Small intestine (tissue), 7 donors: ENCODE results near the gene DNAH8. TPM values are rescaled to one million over a fixed set of nuclear protein-coding genes. Genes with fewer than 3 reads are reported as not detected.
A peak's percentile ranks its signal among the peaks of the same experiment; 100 is the strongest.

ENCODE experiments used
- DNase-seq, 2 donors: peaks; one replicate each; pipeline versions ENCODE4 v3.0.0 to v3.0.0-alpha.2; 2013
- FAIRE-seq: peaks from 2 replicates; lab custom pipeline; 2012; peaks lifted over from hg19 to GRCh38; lab: Jason Lieb, UNC
- H3K27ac ChIP-seq, 3 donors: one replicate each; pipeline ENCODE4 v1.5.1; 2013; ENCODE audit warnings: low read length in 2 of 3, mild to moderate bottlenecking in 2 of 3, control low read depth in 1 of 3, inconsistent platforms in 1 of 3, low read depth in 1 of 3, moderate library complexity in 1 of 3
- H3K27me3 ChIP-seq, 3 donors: one replicate each; pipeline ENCODE4 v1.6.1; 2013; ENCODE audit warnings: low read length in 3 of 3, inconsistent platforms in 1 of 3; ENCODE audit not compliant: control insufficient read depth in 3 of 3, insufficient read depth in 3 of 3
- H3K36me3 ChIP-seq, 3 donors: one replicate each; pipeline ENCODE4 v1.6.1; 2013; ENCODE audit warnings: low read length in 3 of 3, inconsistent platforms in 1 of 3, low read depth in 1 of 3, mild to moderate bottlenecking in 1 of 3, moderate library complexity in 1 of 3; ENCODE audit not compliant: control insufficient read depth in 3 of 3, insufficient read depth in 2 of 3
- H3K4me1 ChIP-seq, 3 donors: one replicate each; pipeline ENCODE4 v1.6.1; 2013; ENCODE audit warnings: low read length in 2 of 3, inconsistent platforms in 1 of 3, low read depth in 1 of 3, mild to moderate bottlenecking in 1 of 3, moderate library complexity in 1 of 3; ENCODE audit not compliant: control insufficient read depth in 3 of 3, insufficient read depth in 2 of 3
- H3K4me3 ChIP-seq, 3 donors: one replicate each; pipeline ENCODE4 v1.5.1; 2013; ENCODE audit warnings: low read length in 3 of 3, control low read depth in 1 of 3, inconsistent platforms in 1 of 3, low read depth in 1 of 3, mild to moderate bottlenecking in 1 of 3, moderate library complexity in 1 of 3
- H3K9me3 ChIP-seq, 2 donors: one replicate each; pipeline ENCODE4 v1.6.1; 2013; ENCODE audit warnings: low read depth in 1 of 2, low read length in 1 of 2; ENCODE audit not compliant: control insufficient read depth in 2 of 2, insufficient read depth in 1 of 2
- WGBS, 3 donors: extraction: QIAGEN DNeasy Blood & Tissue Kit; methylation state at CpG; one replicate each; pipeline ENCODE4 v1.1.7; 2013; 5-methylcytosine and 5-hydroxymethylcytosine counted together
- polyA plus RNA-seq, 4 donors: library from polyadenylated mRNA; stranded (reverse) in 3 of 4; unstranded in 1 of 4; fragments of 200-250 nt in 3 of 4; fragments of 120-200 nt in 1 of 4; gene quantifications; one replicate each; pipeline versions ENCODE4 v1.2.1 to v1.2.3, GENCODE V29; 2013
- donor health status: healthy with polysubstance abuse.
- donor health status: control.
- donor health status: control.
- donor health status: Bipolar disorder and iron deficiency.
- donor health status: healthy.

Gene DNAH8
- polyA plus RNA-seq, 4 donors: under 0.01 to 0.01 (median 0.01) TPM; not detected in 1

GRCh38 chr6:38942965-38943364, 227.9 kb downstream of the DNAH8 start:
- no peaks in the 10 kb centered on the region for H3K4me1 ChIP-seq
- peaks cover 0 to 2% of the 10 kb centered on the region in 2 donors for H3K9me3 ChIP-seq
- no peak overlapping the region for H3K27ac ChIP-seq
- FAIRE-seq (no peak), DNase-seq (no peak)
- 63 to 86% (median 76%) methylated on average over 1 of the region's 1 CpG for WGBS, 3 donors
- H3K36me3 ChIP-seq: no peaks in the 10 kb centered on the region
- no peak overlapping the region for H3K4me3 ChIP-seq
- no peaks in the 10 kb centered on the region for H3K27me3 ChIP-seq

- 83 to 87% (median 84%) methylated on average over 4 of the region's 4 CpGs for WGBS, 3 donors
These were observed 228.9 kb downstream of the DNAH8 start for GRCh38 chr6:38943964-38944363.

GRCh38 chr6:38944655-38945279, 229.7 kb downstream of the DNAH8 start:
- FAIRE-seq: no peak

More at GRCh38 chr6:38943964-38944363, 228.9 kb downstream of the DNAH8 start:
- H3K4me3 ChIP-seq: no peak overlapping the region
- DNase-seq: no peak
- H3K9me3 ChIP-seq: peaks cover 0 to 2% of the 10 kb centered on the region in 2 donors
- no peaks in the 10 kb centered on the region for H3K4me1 ChIP-seq
- no peaks in the 10 kb centered on the region for H3K36me3 ChIP-seq
- H3K27ac ChIP-seq: no peak overlapping the region
- no peaks in the 10 kb centered on the region for H3K27me3 ChIP-seq
- FAIRE-seq: no peak

GRCh38 chr6:38955861-38956260, 240.8 kb downstream of the DNAH8 start:
- no peak overlapping the region for H3K4me3 ChIP-seq
- peaks cover 3% of the 10 kb centered on the region in 2 donors for H3K9me3 ChIP-seq
- no peak for DNase-seq
- no peak for FAIRE-seq
- peaks cover 0 to 3% (median 0%) of the 10 kb centered on the region in 3 donors for H3K36me3 ChIP-seq
- WGBS, 3 donors: 65 to 88% (median 81%) methylated on average over 2 of the region's 2 CpGs
- H3K27ac ChIP-seq: no peak overlapping the region
- H3K4me1 ChIP-seq: no peaks in the 10 kb centered on the region
- peaks cover 0 to 7% (median 0%) of the 10 kb centered on the region in 3 donors for H3K27me3 ChIP-seq

More at GRCh38 chr6:38944655-38945279, 229.7 kb downstream of the DNAH8 start:
- no peak overlapping the region for H3K27ac ChIP-seq
- H3K27me3 ChIP-seq: no peaks in the 10 kb centered on the region
- DNase-seq: no peak
- no peaks in the 10 kb centered on the region for H3K4me1 ChIP-seq
- H3K36me3 ChIP-seq: no peaks in the 10 kb centered on the region
- peaks cover 0 to 2% of the 10 kb centered on the region in 2 donors for H3K9me3 ChIP-seq
- no peak overlapping the region for H3K4me3 ChIP-seq
- 83 to 93% (median 89%) methylated on average over 1 of the region's 1 CpG for WGBS, 3 donors

- Histone ChIP-seq H3K36me3 (peaks cover 0 to 3% (median 0%) of the 10 kb centered on the region in 3 donors), H3K4me1 (no peaks in the 10 kb centered on the region), H3K27ac (no peak overlapping the region), H3K27me3 (peaks cover 0 to 7% (median 0%) of the 10 kb centered on the region in 3 donors), H3K9me3 (peaks cover 3% of the 10 kb centered on the region in 2 donors), H3K4me3 (no peak overlapping the region)
- FAIRE-seq (peak; percentile 79), DNase-seq (no peak)
These were observed 242.3 kb downstream of the DNAH8 start for GRCh38 chr6:38957426-38957825.

- Histone ChIP-seq H3K27me3 (peaks cover 0 to 7% (median 0%) of the 10 kb centered on the region in 3 donors), H3K36me3 (peaks cover 0 to 3% (median 0%) of the 10 kb centered on the region in 3 donors), H3K9me3 (peaks cover 3% of the 10 kb centered on the region in 2 donors), H3K4me3 (no peak overlapping the region), H3K27ac (no peak overlapping the region), H3K4me1 (no peaks in the 10 kb centered on the region)
- DNase-seq (no peak), FAIRE-seq (no peak)
- 87 to 89% (median 88%) methylated on average over 2 of the region's 2 CpGs for WGBS, 3 donors
These were observed 244.0 kb downstream of the DNAH8 start for GRCh38 chr6:38959138-38959537.

- no peak overlapping the region for H3K4me3 ChIP-seq
- no peaks in the 10 kb centered on the region for H3K9me3 ChIP-seq
- DNase-seq (no peak), FAIRE-seq (no peak)
- no peaks in the 10 kb centered on the region for H3K36me3 ChIP-seq
- no peak overlapping the region for H3K27ac ChIP-seq
- H3K4me1 ChIP-seq: no peaks in the 10 kb centered on the region
- H3K27me3 ChIP-seq: no peaks in the 10 kb centered on the region
These were observed 253.6 kb downstream of the DNAH8 start for GRCh38 chr6:38968702-38969149.

GRCh38 chr6:38973178-38974057, 258.3 kb downstream of the DNAH8 start:
- peak; percentile 30 for FAIRE-seq
- H3K4me1 ChIP-seq: peaks cover 0 to 16% (median 4%) of the 10 kb centered on the region in 3 donors
- H3K27me3 ChIP-seq: no peaks in the 10 kb centered on the region
- no peaks in the 10 kb centered on the region for H3K9me3 ChIP-seq
- no peaks in the 10 kb centered on the region for H3K36me3 ChIP-seq
- no peak overlapping the region for H3K27ac ChIP-seq
- peak; percentile 66 to 74 for DNase-seq
- H3K4me3 ChIP-seq: no peak overlapping the region
- WGBS, 3 donors: 31 to 64% (median 35%) methylated on average over 8 of the region's 8 CpGs
